Mucosa of descending colon (tissue), 3 donors: ENCODE data around the gene CTBP2. TPM values are rescaled to one million over a fixed set of nuclear protein-coding genes. Genes with fewer than 3 reads are reported as not detected.
A peak's percentile ranks its signal among the peaks of the same experiment; 100 is the strongest.

Experiments used
- ATAC-seq: fragments of 200-7000 bp; cut with Tn5 transposase; one replicate; pipeline ENCODE4 v1.9.1; 2020; ENCODE audit warnings: mild to moderate bottlenecking, moderate library complexity
- DNase-seq, 3 donors: peaks; one replicate each; pipeline ENCODE4 v3.0.0-alpha.2; 2020
- H3K36me3 ChIP-seq: fragments of 200-600 bp; one replicate; pipeline ENCODE4 v1.8.0; 2021; ENCODE audit warnings: low read depth, mild to moderate bottlenecking
- H3K4me1 ChIP-seq: fragments of 200-600 bp; one replicate; pipeline ENCODE4 v1.8.0; 2021; ENCODE audit warnings: low read depth, mild to moderate bottlenecking
- H3K4me3 ChIP-seq: fragments of 200-600 bp; one replicate; pipeline ENCODE4 v1.8.0; 2021; ENCODE audit warnings: mild to moderate bottlenecking
- H3K9me3 ChIP-seq: fragments of 200-600 bp; one replicate; pipeline ENCODE4 v1.8.0; 2021; ENCODE audit warnings: mild to moderate bottlenecking
- intact Hi-C, 2 donors: fragments of 100-400 bp; cut with DNase I in 1 of 2; cut with micrococcal nuclease in 1 of 2; formaldehyde crosslinking; loops; one replicate each; pipeline versions ENCODE4 v1.11.0 to v1.11.1; 2022; cut with DNase I, micrococcal nuclease
- total RNA-seq, 3 donors: library from RNA; stranded (reverse); fragmentation: NEBNext Ultra II Directional in 2 of 3; extraction: Animal tissue kit (Norgen Biotek cat#: 25700) in 2 of 3; gene quantifications; one replicate each; pipeline versions ENCODE4 v1.2.1 to v1.2.4, GENCODE V29; 2021 to 2023
- TF ChIP-seq, protein P1 (sequence below): fragments of 200-600 bp; IDR thresholded peaks from one replicate; pipeline ENCODE4 v1.8.0; 2022; ENCODE audit warnings: antibody characterized with exemption, mild to moderate bottlenecking
- donor health status: DM: no; HTN: no; CAD: no; lungs with moderate emphysema.
- donor health status: DM: no; HTN: no; CAD: no.
- donor health status: DM: no; HTN: yes; CAD: no.

CTBP2 gene
- total RNA-seq, 3 donors from 2014 or later = 109 to 137 (median 121) TPM

- no peak for DNase-seq
- H3K36me3 ChIP-seq = no peaks in the 10 kb centered on the region
- intact Hi-C loops = no loop called here
Observed at GRCh38 chr10:124987788-124988187, 172.6 kb downstream of the CTBP2 start.

DNA sequence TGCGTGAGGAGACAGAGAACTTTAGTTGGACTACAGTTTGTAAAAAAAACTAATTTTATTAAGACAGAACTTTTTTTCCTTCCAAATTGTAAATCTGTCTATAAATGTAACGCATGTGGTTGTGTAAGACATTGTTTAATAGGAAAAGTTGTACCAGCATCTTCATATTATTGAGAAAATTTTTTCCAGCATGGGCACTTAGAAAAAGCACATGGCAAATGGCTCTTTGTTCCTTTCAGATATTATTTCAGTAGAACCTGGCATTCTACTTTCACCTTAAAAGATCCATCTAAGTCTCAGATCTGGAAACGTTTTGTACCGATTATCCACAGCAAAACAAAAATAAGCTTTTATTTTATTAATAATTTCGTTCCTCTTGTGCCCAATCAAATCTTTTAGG lies 175.2 kb downstream of the CTBP2 start:
- ATAC-seq = no peak
- DNase-seq = no peak
- H3K4me1 ChIP-seq = no peaks in the 10 kb centered on the region
- intact Hi-C loops = no loop called here
- H3K9me3 ChIP-seq = no peaks in the 10 kb centered on the region
- TF ChIP-seq, protein P1, sequence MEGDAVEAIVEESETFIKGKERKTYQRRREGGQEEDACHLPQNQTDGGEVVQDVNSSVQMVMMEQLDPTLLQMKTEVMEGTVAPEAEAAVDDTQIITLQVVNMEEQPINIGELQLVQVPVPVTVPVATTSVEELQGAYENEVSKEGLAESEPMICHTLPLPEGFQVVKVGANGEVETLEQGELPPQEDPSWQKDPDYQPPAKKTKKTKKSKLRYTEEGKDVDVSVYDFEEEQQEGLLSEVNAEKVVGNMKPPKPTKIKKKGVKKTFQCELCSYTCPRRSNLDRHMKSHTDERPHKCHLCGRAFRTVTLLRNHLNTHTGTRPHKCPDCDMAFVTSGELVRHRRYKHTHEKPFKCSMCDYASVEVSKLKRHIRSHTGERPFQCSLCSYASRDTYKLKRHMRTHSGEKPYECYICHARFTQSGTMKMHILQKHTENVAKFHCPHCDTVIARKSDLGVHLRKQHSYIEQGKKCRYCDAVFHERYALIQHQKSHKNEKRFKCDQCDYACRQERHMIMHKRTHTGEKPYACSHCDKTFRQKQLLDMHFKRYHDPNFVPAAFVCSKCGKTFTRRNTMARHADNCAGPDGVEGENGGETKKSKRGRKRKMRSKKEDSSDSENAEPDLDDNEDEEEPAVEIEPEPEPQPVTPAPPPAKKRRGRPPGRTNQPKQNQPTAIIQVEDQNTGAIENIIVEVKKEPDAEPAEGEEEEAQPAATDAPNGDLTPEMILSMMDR = no peak
- H3K36me3 ChIP-seq = no peaks in the 10 kb centered on the region
- H3K4me3 ChIP-seq = no peak overlapping the region

More at GRCh38 chr10:124987788-124988187, 172.6 kb downstream of the CTBP2 start:
- TF ChIP-seq, protein P1 = no peak
- Histone ChIP-seq H3K4me3 (no peak overlapping the region), H3K9me3 (no peaks in the 10 kb centered on the region), H3K4me1 (no peaks in the 10 kb centered on the region)
- no peak for ATAC-seq

DNA sequence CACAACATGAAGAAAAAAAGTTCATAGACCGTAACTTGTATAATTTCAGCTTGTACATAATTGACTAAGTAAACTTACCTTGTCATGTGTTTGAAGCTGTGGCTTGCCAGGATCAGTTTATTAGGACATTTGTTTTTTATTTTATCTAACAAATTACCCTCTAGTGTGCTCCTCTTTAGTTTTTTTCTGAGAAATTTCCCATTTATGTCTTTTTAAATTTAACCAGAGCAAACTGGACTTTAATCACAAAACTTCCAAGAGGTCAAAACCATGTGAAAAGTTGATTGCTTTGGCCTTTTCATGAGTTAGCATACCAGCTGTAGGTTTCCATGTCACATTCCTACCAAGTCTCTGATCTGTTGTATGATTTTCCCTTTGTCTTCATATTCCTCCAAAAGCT lies 176.0 kb downstream of the CTBP2 start:
- DNase-seq = no peak
- TF ChIP-seq, protein P1 = no peak
- intact Hi-C loops = no loop called here
- H3K4me3 ChIP-seq = no peak overlapping the region
- H3K4me1 ChIP-seq = no peaks in the 10 kb centered on the region
- H3K36me3 ChIP-seq = no peaks in the 10 kb centered on the region
- no peak for ATAC-seq
- H3K9me3 ChIP-seq = no peaks in the 10 kb centered on the region

- DNase-seq = no peak
- intact Hi-C loops = no loop called here
- Histone ChIP-seq H3K4me3 (no peak overlapping the region), H3K9me3 (no peaks in the 10 kb centered on the region), H3K36me3 (no peaks in the 10 kb centered on the region), H3K4me1 (no peaks in the 10 kb centered on the region)
- ATAC-seq = peak; percentile 82
- TF ChIP-seq, protein P1 = no peak
Observed at GRCh38 chr10:124983321-124983720, 177.0 kb downstream of the CTBP2 start.

- Histone ChIP-seq H3K4me3 (no peak overlapping the region), H3K4me1 (no peaks in the 10 kb centered on the region), H3K36me3 (no peaks in the 10 kb centered on the region), H3K9me3 (no peaks in the 10 kb centered on the region)
- TF ChIP-seq, protein P1 = no peak
- ATAC-seq (no peak), DNase-seq (no peak)
- intact Hi-C loops = no loop called here
Observed at GRCh38 chr10:124978376-124978725, 182.0 kb downstream of the CTBP2 start.
